ENCODE measurements around the gene VTN.

VTN gene

GRCh38 chr17:28347261-28347891 is 22.7 kb downstream of the VTN start:
- TF ChIP-seq EZH2 (IDR thresholded peaks at IDR 0.05; ENCODE audit: borderline replicate concordance, low read length): no peak
- TF ChIP-seq, protein P1, sequence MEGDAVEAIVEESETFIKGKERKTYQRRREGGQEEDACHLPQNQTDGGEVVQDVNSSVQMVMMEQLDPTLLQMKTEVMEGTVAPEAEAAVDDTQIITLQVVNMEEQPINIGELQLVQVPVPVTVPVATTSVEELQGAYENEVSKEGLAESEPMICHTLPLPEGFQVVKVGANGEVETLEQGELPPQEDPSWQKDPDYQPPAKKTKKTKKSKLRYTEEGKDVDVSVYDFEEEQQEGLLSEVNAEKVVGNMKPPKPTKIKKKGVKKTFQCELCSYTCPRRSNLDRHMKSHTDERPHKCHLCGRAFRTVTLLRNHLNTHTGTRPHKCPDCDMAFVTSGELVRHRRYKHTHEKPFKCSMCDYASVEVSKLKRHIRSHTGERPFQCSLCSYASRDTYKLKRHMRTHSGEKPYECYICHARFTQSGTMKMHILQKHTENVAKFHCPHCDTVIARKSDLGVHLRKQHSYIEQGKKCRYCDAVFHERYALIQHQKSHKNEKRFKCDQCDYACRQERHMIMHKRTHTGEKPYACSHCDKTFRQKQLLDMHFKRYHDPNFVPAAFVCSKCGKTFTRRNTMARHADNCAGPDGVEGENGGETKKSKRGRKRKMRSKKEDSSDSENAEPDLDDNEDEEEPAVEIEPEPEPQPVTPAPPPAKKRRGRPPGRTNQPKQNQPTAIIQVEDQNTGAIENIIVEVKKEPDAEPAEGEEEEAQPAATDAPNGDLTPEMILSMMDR (IDR thresholded peaks at IDR 0.05; ENCODE audit: low read length): no peak; the same call in 1 of the 2 replicates
- Histone ChIP-seq H3K36me3 (ENCODE audit: insufficient read depth, low read length) (peaks cover 87% of the 10 kb centered on the region), H3K27me3 (ENCODE audit: insufficient read depth, low read length) (no peaks in the 10 kb centered on the region), H3K9me2 (ENCODE audit: low read depth, low read length) (no peaks in the 10 kb centered on the region), H3F3A (ENCODE audit: insufficient read depth, low read length) (no peaks in the 10 kb centered on the region), H3K9ac (ENCODE audit: low read length) (no peak overlapping the region), H3K4me3 (ENCODE audit: low read depth, low read length, poor library complexity, severe bottlenecking) (no peak overlapping the region), H3K27ac (ENCODE audit: low read depth, low read length, poor library complexity, severe bottlenecking) (no peak overlapping the region), H3K9me3 (ENCODE audit: low read length) (no peaks in the 10 kb centered on the region), H3K79me2 (ENCODE audit: insufficient read depth, low read length) (no peaks in the 10 kb centered on the region), H3K4me2 (ENCODE audit: low read length) (no peak overlapping the region), H3K4me1 (ENCODE audit: insufficient read depth, low read length, severe bottlenecking) (peaks cover 12% of the 10 kb centered on the region), H2AFZ (ENCODE audit: low read length) (no peak overlapping the region), H4K20me1 (ENCODE audit: insufficient read depth, low read length) (no peaks in the 10 kb centered on the region)

DNA sequence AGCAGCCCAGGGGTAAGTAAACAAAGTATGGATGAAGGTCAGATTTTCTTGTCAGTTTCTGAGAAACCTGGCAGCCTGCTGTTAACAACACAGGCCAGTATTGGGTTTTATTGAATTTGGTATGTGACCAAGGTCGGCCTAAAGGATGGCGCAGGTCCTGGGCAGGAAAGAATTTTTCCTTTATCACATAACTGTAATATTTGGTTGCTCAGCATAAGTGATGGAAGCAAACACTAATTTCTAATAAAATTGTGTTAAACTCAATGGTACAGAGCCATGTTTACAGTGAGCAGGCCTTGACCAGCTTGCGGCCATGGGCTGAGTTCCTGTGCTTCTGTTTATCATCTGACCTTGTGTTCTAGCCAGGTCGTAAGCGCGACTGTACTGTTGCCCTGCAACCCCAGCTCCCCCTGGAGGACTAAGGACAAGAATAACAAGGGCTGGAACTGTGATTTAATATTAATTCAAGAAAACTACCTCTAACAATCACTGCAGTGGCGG is 23.3 kb downstream of the VTN start:
- no peaks in the 10 kb centered on the region for H3F3A ChIP-seq (ENCODE audit: insufficient read depth, low read length)
- H3K36me3 ChIP-seq (ENCODE audit: insufficient read depth, low read length): peaks cover 87% of the 10 kb centered on the region
- no peaks in the 10 kb centered on the region for H3K79me2 ChIP-seq (ENCODE audit: insufficient read depth, low read length)
- no peak overlapping the region for H3K4me2 ChIP-seq (ENCODE audit: low read length)
- no peaks in the 10 kb centered on the region for H3K27me3 ChIP-seq (ENCODE audit: insufficient read depth, low read length)
- H3K9ac ChIP-seq (ENCODE audit: low read length): no peak overlapping the region
- H3K9me2 ChIP-seq (ENCODE audit: low read depth, low read length): no peaks in the 10 kb centered on the region
- no peak overlapping the region for H2AFZ ChIP-seq (ENCODE audit: low read length)
- H3K27ac ChIP-seq (ENCODE audit: low read depth, low read length, poor library complexity, severe bottlenecking): no peak overlapping the region
- no peak overlapping the region for H3K4me3 ChIP-seq (ENCODE audit: low read depth, low read length, poor library complexity, severe bottlenecking)
- peaks cover 12% of the 10 kb centered on the region for H3K4me1 ChIP-seq (ENCODE audit: insufficient read depth, low read length, severe bottlenecking)
- no peaks in the 10 kb centered on the region for H4K20me1 ChIP-seq (ENCODE audit: insufficient read depth, low read length)
- TF ChIP-seq, protein P1 (IDR thresholded peaks at IDR 0.05; ENCODE audit: low read length): peak; percentile 24; the same call in 1 of the 2 replicates
- TF ChIP-seq EZH2 (IDR thresholded peaks at IDR 0.05; ENCODE audit: borderline replicate concordance, low read length): no peak
- no peaks in the 10 kb centered on the region for H3K9me3 ChIP-seq (ENCODE audit: low read length)

- H3K79me2 ChIP-seq (ENCODE audit: insufficient read depth, low read length): no peaks in the 10 kb centered on the region
- TF ChIP-seq, protein P1 (IDR thresholded peaks at IDR 0.05; ENCODE audit: low read length): no peak
- TF ChIP-seq EZH2 (IDR thresholded peaks at IDR 0.05; ENCODE audit: borderline replicate concordance, low read length): no peak
- no peak overlapping the region for H3K9ac ChIP-seq (ENCODE audit: low read length)
- H3K27ac ChIP-seq (ENCODE audit: low read depth, low read length, poor library complexity, severe bottlenecking): no peak overlapping the region
- H3K4me3 ChIP-seq (ENCODE audit: low read depth, low read length, poor library complexity, severe bottlenecking): no peak overlapping the region
- peaks cover 87% of the 10 kb centered on the region for H3K36me3 ChIP-seq (ENCODE audit: insufficient read depth, low read length)
- no peaks in the 10 kb centered on the region for H3F3A ChIP-seq (ENCODE audit: insufficient read depth, low read length)
- H3K4me2 ChIP-seq (ENCODE audit: low read length): no peak overlapping the region
- no peaks in the 10 kb centered on the region for H4K20me1 ChIP-seq (ENCODE audit: insufficient read depth, low read length)
- no peaks in the 10 kb centered on the region for H3K9me2 ChIP-seq (ENCODE audit: low read depth, low read length)
- peaks cover 12% of the 10 kb centered on the region for H3K4me1 ChIP-seq (ENCODE audit: insufficient read depth, low read length, severe bottlenecking)
- H2AFZ ChIP-seq (ENCODE audit: low read length): no peak overlapping the region
- no peaks in the 10 kb centered on the region for H3K27me3 ChIP-seq (ENCODE audit: insufficient read depth, low read length)
- H3K9me3 ChIP-seq (ENCODE audit: low read length): no peaks in the 10 kb centered on the region
These were observed 23.9 kb downstream of the VTN start for GRCh38 chr17:28346199-28346580.

Data from OCI-LY1 (cell line).